NCI-H1092 treated with DMSO at 0.1 percent for 48 hours (cell line): ENCODE measurements around the gene NGFR.
A peak's percentile ranks its signal among the peaks of the same experiment; 100 is the strongest.

Experiments used
- DNase-seq: peaks from one replicate; lab custom pipeline; 2025; lab: John Stamatoyannopoulos, UW

NGFR gene

DNA sequence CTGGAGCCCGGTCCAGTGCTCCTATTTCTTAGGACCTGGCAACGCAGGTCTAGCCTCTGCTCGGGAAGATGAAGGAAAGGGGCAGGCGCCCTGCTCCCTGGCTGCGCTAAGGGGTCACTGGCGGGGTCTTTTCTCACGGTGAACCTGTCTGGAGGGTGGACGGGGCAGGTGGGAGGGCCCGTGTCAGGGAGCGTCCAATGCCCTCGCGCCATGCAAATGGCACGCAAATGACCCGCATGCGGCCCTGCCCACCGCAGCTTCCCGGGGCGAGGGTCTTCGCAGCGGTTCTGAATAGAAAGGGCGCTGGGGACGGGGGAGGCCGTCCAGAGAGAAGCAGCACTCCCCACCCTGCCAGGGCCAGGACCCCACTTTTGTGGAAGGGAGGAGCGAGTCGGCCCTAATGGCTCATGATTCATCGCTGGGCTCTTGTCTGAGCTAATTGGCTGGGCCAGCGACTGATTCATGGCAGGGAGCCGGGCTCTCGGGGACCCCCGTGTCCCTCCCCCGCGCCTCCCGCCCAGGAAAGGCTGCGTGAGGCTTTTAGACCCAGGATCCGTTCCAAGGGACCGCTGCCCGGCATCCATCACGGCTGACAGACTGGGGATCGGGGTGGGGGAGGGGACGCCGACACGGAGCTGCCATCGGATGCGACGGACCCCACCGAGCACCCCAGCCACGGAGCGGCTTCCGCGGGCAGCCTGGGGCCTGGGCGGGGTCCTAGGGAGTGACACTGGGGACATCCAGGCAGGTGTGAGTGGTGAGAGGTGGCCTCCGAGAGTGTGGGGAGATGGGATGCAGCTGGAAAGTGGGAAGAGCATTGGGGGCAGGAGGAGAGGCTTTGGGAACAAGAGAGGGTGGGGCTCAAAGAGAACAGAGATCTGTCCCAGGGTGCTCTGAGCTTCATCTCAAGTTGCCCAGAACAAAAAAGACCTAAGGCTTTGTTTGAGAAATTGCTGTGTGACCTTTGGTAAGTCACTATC, 25.0 kb upstream of the NGFR start:
- DNase-seq, result no peak

DNA sequence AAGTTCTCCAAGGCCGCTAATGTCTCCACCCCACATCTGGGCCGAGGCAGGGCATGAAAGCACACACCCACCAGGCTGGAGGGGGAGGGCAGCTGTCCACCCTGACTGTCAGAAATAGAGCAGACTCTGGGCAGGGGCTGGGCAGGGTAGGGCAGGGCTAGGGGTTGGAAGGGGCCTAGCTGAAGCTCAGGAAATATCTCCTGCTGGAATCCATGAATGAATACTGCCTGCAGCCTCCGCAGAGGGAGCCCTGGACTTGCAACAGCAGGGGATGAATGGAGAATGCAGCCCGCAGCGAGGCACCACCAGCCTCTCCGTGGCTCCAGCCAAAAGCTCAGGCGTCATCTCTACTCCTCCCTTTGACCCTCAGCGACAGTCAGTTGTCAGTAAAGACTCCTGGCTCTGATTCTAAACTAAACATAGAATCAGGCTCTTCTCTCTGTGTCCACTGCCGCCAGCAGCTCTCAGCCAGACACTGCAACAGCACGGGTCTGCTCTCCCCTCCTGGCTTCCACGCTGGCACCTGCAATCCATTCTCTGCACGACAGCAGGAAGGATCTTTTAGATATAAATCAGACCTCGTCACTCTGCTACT, 23.9 kb upstream of the NGFR start:
- DNase-seq, result peak; percentile 15

DNA sequence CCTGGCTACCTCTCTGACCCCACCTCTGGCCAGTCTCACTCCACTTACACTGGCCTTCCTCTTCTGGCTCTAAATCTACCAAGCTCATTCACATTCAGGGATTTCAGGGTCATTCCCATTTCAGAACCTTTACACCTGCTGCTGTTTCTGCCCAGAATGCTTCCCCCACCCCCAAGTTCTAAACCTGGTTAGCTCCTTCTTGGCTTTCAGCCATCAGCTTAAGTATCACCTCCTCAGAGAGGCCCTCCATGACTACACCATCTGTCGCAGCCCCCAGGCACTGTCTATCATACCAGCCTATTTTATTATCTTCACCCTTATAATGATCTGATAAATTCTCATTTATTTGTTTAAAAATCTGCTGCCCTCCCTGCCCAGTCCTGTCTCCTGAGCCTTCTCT, 23.3 kb upstream of the NGFR start:
- no peak for DNase-seq

DNA sequence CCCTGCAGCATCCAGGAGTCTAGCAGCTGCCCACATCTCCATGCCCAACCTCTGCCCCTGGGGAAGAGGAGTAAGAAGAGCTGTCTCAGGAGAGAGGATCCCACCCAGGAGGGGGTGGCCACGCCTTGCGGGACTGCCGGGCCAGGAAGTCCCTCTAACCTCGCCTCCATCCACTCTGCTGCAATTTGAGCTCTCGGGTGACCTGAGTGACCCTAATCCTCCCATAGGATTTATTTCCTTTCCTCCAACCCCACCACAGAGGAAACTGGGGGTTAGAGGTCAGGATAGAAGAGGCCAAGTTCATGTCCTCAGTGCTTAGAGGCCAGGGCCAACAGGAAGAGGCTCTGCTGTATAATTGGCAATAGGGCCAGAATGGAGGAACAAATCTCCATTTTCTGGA, 22.6 kb upstream of the NGFR start:
- DNase-seq, result no peak

DNA sequence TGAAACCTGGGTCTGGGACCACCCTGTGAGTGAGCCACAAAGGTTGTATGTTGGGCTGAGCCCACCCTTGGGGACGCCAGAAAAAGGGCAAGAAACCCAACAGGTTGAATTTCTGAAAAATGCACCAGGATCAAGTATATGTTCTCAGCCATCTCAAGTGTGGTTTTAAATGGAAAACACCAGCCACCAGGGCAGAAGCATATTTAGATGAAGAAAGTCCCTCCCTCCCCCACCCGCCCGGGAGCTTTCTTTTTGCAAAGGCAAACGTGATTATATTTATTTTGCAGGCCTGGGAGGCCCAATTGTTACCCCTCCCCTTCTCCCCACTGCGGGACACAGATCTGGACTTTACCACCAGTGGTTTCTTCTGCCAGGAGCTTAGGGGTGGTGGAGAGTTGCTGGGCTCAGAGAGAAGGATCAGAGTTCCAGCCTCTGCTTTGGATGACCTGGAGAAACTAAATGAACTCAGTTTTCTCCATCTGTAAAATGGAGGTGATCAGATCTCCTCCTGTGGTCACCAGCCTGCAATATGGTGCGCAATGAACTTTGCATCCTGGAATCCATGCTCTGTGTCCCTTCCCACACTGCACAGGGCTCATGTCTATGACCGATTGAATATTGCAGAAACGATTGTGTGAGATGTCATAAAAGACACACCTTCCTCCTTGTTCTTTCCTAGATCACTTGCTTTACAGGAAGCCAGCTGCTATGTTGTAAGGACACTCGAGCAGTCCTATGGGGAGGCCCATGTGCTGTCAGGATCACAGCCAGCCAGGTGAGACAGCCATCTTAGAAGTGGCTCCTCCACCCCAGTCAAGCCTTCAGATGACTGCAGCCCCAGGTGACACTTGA, 21.0 kb upstream of the NGFR start:
- DNase-seq, result no peak

DNA sequence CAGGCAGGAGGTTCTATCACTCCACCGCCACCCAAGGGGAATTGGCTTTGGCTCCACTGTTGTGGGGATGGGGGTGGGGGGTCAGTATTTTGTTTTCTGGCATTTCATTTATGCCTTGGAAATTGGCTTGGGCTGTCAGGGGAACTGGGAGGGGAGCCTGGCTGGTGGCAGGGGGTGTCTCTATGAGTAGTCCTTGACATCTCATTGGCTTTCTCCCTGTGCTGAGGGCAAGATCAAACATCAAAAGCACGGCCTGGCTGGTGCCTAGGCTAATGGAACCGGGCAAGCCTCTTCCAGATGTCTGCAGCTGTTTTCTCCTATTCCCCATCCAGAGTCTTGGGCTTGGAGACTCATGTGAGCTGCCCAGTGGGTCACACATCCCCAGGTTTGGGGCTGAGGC, 17.4 kb upstream of the NGFR start:
- DNase-seq, result no peak

DNA sequence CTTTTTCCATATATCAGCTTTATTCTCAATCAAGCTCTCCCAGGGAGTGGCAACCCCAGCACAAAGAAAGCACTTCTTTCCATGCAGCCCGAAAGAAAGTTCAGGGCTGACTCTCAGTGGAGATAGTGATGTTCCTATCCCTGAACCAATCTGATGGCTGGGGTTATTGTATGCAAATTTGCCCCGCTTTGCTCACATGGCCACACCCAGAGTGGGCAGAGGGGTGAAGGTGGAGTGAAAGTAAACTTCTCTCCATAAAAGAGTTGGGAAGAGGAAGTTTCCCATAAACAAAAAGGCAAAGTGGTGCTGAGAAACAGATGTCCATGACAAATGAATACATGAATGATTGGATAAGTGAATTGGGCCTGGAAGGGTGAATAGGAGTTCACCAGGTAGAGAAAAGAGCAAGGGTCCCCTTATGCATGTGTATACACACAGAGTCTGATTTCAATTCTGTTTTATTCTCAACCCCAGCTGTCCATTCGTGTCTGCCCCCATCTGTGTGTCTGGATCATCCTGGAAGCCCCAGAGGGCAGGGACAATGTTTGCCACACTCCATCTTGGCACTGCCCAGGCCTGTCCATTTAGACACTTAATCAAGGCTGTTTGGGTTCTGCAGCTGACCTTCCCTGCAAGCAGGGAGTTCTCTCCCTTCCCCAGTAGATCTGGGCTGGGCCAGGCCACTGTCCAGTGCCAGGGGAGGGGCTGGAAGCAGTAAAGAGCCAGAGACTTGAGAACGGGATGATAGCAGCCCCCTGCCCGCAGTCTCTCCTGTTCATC, 14.1 kb upstream of the NGFR start:
- no peak for DNase-seq

DNA sequence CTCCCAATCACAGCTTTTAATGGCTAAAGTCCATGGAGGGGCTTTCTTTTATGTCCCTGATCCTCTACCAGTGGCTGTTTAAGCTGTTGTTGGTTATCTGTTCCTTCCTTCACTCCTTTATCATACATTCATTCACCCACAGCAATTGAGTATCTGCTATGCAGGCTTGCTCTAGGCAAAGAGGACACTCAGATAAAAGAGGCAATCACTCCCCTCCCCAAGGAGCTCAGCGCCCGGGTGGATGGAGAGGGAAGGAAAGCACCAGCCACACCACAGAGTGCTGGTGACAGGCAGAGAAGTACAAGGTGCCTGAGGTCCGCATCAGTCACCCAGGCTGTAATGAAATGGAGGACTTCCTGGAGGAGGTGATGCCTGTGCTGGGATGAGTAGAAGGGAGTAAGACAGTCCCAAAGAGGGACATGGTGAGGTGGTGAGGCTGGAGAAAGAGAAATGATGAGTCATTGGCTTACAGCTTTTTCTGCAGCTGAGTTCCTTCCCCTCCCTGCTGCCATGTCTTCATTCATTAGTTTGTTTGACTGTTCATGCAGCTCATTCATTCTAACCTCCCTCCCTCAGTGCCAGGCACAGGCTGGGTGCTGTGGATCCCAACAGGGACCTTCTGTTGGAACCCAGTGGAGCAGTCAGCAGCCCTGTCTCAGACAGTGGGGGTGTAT, 12.8 kb upstream of the NGFR start:
- no peak for DNase-seq

DNA sequence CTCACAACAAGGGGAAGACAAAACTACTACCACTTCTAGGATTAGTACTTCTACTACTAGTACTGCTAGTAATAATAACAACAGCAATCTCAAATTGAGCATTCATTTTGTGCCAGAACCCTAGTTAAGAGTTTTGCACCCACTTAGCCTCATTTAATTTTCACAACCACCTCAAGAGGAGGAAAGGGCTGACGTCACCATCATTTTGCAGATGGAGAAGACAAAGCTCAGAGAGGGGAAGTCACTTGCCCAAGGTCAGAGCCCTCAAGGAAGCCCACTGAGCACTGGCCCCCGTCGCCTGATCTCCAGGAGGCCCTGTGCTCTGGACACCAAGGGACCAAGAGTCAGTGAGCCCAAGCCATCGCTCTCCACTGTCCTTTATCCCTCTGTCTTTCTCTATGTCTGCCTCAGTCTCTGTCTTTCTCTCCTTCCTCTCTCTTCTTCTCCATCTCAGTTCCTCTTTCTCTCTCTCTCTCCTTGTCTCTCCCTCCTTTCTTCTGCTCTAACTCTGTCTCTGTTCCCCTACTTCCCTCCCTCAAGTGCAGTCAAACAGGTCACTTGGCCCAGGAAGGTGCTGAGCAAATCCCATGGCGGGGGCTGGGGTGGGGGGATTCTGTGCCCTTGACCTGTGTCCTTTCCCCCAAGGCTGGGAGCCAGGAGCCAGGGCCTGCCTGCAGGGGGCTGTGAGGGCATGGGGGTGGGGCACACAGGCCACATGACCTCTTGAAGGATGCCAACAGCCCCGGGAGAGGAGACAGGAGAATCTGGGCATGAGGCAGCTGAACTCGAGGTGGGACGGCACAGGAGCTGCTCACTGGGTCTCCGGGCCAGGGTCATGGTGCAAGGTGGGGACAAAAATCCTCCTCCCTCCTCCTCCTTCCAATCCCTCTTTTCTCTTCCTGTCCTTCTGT, 11.2 kb upstream of the NGFR start:
- no peak for DNase-seq

DNA sequence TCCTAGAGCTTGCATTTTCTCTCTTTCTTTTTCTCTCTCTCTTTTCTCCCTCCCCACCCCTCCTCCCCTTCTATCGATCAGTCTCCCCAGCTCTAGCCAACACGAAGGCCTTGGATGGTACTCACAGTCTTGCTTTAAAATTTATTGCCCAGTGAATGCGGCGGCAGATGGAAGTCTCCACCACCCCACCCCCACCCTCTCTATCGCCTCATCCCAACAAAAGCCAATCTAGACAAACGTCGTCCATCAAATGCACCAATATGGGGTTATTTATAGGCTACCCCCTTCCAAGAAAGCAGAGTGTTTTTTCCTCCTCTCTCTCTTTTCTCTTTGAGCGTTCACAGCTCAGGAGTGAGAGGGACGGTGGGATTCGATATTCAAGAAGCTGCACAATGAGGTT, 10.5 kb upstream of the NGFR start:
- DNase-seq, result no peak

DNA sequence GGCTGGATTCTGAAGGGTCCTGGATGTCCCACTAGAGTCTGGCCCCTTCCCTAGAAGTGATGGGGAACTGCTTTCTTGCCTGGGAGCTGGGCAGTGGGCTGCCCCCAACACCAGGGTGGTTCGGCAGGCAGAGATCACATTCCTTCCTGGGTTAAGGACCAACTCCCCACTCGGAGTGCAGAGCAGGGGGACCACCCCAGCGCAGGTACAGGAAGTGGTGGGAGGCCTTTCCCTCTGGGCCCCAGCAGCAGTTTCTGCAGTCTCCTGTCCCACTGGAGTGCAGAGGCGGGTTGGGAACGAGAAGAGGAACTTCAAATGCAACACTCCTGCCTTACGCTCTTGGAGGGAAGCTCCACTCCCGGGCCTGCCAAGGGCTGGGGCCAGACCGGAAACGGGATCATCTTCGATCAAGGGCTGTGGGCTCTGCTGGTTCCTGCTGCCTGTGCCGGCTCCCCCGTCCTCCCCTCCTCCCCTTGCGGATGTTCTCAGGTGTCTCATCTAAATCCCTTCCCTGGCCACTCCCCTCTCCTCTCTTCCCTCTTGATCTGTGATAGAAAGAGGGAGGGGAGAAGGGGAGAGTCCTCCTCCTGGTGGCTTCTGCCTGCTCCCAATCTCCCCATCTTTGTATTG, 9.0 kb upstream of the NGFR start:
- no peak for DNase-seq

DNA sequence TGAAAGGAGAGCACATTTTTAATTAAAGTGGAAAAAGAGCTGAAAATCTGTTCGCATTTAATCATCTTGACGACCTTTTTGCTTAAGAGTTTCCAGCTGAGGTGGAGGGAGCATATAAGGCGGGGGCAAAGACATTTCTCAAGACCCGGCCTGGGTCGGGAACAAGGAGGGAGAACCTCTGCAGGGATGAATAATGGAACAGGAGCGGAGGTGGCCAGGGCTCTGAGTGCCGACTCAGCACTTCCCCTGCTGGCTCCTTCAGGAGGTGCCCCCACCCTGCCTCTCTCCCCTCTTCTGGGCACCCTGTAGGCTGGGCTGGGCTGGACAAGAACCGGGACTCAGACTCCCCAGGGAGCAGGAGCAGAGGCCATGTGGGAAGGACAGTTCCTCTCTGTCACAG, 7.9 kb upstream of the NGFR start:
- DNase-seq, result no peak

DNA sequence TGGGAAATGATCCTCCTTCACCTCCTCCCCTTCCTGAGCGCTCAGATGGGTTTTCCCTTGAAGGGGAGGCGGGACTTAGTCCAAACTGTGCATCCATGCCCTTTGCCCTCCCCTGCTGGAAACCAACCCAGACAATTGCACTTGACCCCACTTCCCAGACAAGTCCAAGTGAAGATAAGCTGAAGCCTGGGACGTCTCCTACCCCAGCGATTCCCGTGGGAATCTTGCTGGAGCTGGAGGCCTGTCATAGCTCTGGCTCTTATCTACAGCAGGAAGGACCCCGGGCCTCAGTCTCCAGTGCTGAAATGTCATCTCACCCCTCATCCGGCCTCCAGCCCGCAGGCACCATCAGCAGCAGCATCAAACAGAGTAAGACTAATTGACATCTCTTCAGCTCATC, 6.5 kb upstream of the NGFR start:
- no peak for DNase-seq

DNA sequence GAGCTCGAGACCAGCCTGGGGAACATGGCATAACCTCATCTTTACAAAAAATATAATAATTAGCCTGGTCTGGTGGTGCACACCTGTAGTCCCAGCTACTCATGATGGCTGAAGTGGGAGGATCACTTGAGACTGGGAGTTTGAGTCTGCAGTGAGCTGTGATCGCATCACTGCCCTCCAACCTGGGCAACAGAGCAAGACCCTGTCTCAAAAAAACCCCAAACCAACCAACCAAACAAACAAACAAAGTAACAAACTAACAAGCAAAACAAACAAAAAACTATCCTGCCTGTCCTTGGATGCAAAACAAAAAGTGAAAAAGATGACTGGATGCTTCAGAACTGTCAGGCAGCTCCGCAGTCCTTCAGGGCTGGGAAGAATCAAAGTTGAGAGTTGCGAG, 5.7 kb upstream of the NGFR start:
- DNase-seq, result no peak

DNA sequence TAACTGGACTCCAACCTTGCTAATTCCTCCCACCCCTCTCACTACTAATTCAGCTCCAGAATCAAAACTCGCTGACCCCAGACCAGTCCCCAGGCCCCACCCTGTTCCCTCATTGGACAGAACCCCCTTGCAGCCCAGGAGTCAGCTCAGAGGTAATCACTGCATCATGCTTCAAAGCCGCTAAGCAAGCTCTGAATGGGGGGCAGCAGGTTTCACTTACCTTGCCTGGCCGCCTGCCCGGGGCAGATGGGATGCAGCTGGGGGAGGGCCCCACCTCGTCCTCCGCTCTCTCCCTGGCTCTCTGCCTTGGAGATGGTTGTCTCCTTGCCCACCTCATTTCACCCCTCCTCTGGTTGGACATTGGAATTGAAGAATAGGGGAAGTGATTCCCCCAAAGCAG, 4.8 kb upstream of the NGFR start:
- no peak for DNase-seq

DNA sequence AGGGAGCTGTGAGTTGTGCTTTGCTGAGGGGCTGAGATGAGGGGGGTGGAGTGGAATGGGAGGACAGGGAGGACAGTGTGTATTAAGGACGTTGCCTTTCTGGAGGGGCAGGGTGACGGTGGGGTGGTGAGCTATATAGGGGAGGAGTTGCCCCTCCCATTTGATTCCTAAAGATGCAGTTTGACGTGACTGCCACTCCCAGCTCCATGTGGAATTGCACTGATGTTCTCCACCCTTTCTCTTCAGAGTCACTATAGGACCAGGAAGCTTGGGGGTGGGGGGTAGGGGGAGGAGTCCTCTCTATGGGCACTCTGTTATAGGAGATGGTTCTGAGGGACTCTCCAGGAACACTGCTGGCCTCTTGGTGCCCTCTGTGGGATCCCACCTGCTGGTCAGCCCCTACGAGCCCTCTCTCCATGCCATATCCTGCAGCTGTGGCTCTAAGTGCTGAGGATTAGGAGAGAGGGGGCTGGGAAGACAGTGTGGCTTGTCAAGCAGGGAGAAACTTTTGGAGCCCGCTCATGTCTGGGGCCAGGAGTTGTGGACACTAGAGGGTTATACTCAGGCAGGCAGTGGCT, 3.8 kb upstream of the NGFR start:
- DNase-seq, result no peak

DNA sequence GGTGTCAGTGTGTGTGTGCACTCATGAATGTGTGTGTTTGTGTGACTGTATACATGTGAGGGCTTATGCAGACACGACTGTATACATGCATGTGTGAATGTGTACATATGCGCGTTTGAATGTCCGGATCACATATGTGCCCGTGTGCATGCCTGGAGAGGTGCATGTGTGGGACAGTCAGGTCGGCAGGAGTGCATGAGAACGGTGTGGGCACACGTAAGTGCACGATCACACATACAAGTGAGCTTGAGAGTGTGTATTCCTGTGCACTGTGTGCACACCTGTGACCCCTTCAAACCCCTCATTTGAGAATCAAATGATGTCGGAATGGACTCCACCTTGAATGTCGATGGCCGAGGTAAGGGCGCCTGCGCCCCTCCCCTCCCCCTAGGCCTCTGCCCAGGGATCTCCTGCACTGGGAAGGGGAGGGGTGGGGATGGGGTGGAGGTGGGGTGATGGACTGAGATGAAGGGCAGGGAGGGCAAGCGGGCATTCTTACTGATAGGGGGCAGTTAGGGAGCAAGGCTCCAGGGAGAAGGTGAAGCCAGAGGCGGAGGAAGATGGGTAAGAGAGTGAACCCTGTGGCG, 601 bp upstream of the NGFR start:
- no peak for DNase-seq

DNA sequence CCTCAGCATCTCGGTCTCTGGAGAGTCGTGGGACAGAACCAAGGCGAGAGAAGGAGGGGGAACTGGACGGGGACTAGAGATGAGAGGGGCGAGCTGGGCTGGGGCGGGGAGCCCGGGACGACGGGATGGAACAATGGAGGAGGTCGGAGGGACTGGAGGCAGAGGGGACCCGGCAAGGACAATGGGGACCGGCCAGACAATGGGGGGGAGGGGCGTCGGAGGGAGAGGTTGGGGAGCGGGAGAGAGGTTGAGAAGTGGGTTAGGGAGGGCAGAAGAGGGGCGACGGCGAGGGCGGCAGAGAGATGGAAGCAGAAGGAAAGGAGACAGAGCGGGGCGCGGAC, 719 bp downstream of the NGFR start:
- DNase-seq, result no peak

DNA sequence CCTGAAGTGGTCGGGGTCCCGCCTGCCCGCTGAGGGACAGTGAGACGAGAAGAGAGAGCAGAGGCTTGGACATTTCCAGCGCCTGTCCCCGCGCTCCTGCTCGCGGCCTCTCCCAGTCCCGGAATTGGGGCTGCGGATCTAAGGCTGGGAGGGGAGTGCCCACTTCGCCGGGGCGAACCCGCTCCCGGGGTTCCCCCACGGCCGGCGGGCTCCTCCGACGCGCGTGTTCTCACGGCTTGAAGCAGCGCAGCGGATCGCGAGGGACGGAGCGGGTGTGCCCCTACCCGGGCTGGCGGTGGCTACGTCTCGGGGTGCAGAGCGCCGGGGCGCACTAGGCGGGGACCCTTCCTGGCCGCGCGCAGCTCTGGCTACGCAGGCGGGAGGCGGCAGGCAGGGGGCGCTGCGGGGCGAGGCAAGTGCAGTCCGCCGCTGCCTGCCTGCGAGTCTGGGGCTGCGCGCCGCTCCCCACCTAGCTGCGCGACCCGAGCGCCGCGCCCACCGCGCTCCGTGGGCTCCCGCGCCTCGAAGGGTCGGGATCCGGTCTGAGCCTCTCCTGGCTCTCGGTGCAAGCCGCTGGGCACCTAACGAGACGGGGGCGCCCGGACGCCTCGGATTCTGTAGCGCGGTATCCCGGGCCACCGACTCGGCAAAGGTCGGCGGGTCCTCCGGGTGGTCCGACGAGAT, 1.2 kb downstream of the NGFR start:
- DNase-seq, result peak; percentile 26
